PC-9 (cell line): ENCODE measurements around the gene LSP1. TPM values are rescaled to one million over a fixed set of nuclear protein-coding genes. Genes with fewer than 3 reads are reported as not detected.

Source experiments
- BruUV-seq: library from RNA; stranded (reverse); fragments of 400-500 nt; replicated peaks from 2 replicates; lab custom pipeline; 2021; lab: Mats Ljungman, UMichigan
- CTCF ChIA-PET: fragments of 300-600 bp; sonication (Branson Sonifier 250); formaldehyde crosslinking; loops from one replicate; lab custom pipeline; 2022; ENCODE audit warnings: antibody characterized with exemption; lab: Charles Lee
- POLR2A ChIA-PET: fragments of 300-600 bp; sonication (Branson Sonifier 250); formaldehyde crosslinking; loops from one replicate; lab custom pipeline; 2022; ENCODE audit warnings: antibody characterized with exemption; ENCODE audit not compliant: unreplicated experiment; lab: Charles Lee
- DNase-seq, 2 experiments: peaks; one replicate each; pipeline versions ENCODE4 v3.0.0 to v3.0.0-alpha.2; 2015 to 2022; ENCODE audit warnings: mixed read lengths in 1 of 2
- H2AFZ ChIP-seq: fragments of 200-600 bp; sonication (generic); 2 replicates; pipeline ENCODE4 v1.8.1; 2017; ENCODE audit warnings: antibody characterized with exemption
- H3F3A ChIP-seq: fragments of 200-600 bp; sonication (generic); 2 replicates; pipeline ENCODE4 v1.8.1; 2017; ENCODE audit warnings: antibody characterized with exemption, mild to moderate bottlenecking, low read depth; ENCODE audit not compliant: insufficient read depth
- H3K27ac ChIP-seq: fragments of 200-600 bp; sonication (generic); 2 replicates; pipeline ENCODE4 v1.6.1; 2016; ENCODE audit warnings: mixed run types
- H3K27me3 ChIP-seq: fragments of 200-600 bp; sonication (generic); 2 replicates; pipeline ENCODE4 v1.6.1; 2016; ENCODE audit warnings: low read depth, mixed run types; ENCODE audit not compliant: insufficient read depth
- H3K36me3 ChIP-seq: fragments of 200-600 bp; sonication (generic); 2 replicates; pipeline ENCODE4 v1.6.1; 2016; ENCODE audit warnings: low read depth, mixed run types
- H3K4me1 ChIP-seq: fragments of 200-600 bp; sonication (generic); replicated peaks from 2 replicates; pipeline ENCODE4 v1.6.1; 2016; ENCODE audit warnings: mixed run types; ENCODE audit not compliant: insufficient read depth
- H3K4me2 ChIP-seq: fragments of 200-600 bp; sonication (generic); 2 replicates; pipeline ENCODE4 v1.6.1; 2017; ENCODE audit warnings: mixed run types
- H3K4me3 ChIP-seq: fragments of 200-600 bp; sonication (generic); 2 replicates; pipeline ENCODE4 v1.6.1; 2016; ENCODE audit warnings: mixed run types
- H3K79me2 ChIP-seq: fragments of 200-600 bp; sonication (generic); 2 replicates; pipeline ENCODE4 v1.6.1; 2017; ENCODE audit warnings: low read depth, mixed run types
- H3K9me2 ChIP-seq: fragments of 200-600 bp; sonication (generic); 2 replicates; pipeline ENCODE4 v1.8.1; 2017; ENCODE audit warnings: mild to moderate bottlenecking; ENCODE audit not compliant: insufficient read depth
- H3K9me3 ChIP-seq: fragments of 200-600 bp; sonication (generic); 2 replicates; pipeline ENCODE4 v1.8.1; 2016; ENCODE audit warnings: low read depth; ENCODE audit not compliant: insufficient read depth
- H4K20me1 ChIP-seq: fragments of 200-600 bp; sonication (generic); 2 replicates; pipeline ENCODE4 v1.8.1; 2017; ENCODE audit not compliant: insufficient read depth
- EZH2 ChIP-seq: fragments of 200-600 bp; sonication (generic); IDR thresholded peaks from 2 replicates; pipeline ENCODE4 v1.8.0; 2017; ENCODE audit warnings: antibody characterized with exemption, low read depth
- intact Hi-C: fragments of 100-400 bp; cut with micrococcal nuclease; formaldehyde crosslinking; loops from one replicate; pipeline ENCODE4 v1.10.0; 2022; ENCODE audit not compliant: unreplicated experiment
- total RNA-seq: library from RNA; stranded (reverse); gene quantifications from 2 replicates; pipeline ENCODE4 v1.2.3, GENCODE V29; 2021
- TF ChIP-seq, protein P1 (sequence below): fragments of 200-600 bp; sonication (generic); conservative IDR thresholded peaks from 2 replicates; pipeline ENCODE4 v1.6.1; 2017; ENCODE audit warnings: mixed run types, antibody characterized with exemption, mild to moderate bottlenecking, moderate library complexity

Gene LSP1
- total RNA-seq, 1 experiment from 2014 or later: 2.6 TPM

DNA sequence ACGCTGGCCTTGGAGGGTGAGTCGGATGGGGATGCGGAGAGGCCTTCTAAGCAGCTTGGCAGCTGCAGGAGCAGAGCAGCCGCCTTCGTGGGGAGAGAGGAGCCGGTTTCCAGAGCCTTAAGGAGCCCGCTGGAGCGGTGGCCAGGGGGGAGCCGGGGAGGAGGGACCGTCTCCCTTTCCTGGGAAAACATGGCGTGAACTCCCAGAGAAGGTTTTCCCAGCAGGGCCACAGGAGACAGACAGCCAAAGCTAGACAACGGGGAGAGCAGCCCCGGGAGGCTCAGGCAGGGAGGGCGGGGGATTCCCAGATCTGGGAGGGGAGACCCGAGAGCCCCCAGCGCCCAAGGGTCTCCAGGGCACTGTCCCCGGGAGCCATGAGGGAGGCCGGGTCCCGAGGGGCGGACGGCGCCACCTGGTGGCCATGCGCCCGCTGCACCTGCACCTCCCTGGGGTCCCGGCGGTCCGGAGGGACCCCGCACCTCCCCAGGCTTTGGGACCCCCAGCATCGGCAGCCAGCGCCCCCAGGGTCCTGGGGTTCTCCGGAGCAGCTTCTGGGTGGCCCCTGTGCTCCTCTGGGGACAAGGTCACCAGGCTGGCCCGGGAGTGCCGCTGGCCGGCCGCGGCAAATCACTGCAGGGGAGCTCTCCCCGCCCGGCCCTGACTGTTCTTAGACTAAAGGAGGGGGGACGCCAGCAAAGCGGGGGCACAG is 20.5 kb upstream of the LSP1 start:
- ChIA-PET POLR2A (interaction anchor here (0.6 kb wide), 1 partner anchor 139 kb away, joined by 3 read pairs; no protein-coding TSS in a partner anchor), CTCF (interaction anchor here (0.6 to 1.4 kb wide), 11 partner anchors 10 to 1273 kb away, joined by 3 to 30 read pairs (median 5); no protein-coding TSS in a partner anchor)
- Histone ChIP-seq H3K9me3 (no peaks in the 10 kb centered on the region), H3K79me2 (no peaks in the 10 kb centered on the region), H3K27ac (no peak overlapping the region), H3F3A (no peaks in the 10 kb centered on the region; the same call in 1 of the 2 replicates), H3K4me1 (peaks cover 73% of the 10 kb centered on the region), H3K9me2 (no peaks in the 10 kb centered on the region), H4K20me1 (no peaks in the 10 kb centered on the region), H3K4me3 (peak overlapping the region; percentile 31; the same call in 1 of the 2 replicates), H3K4me2 (peak overlapping the region; percentile 66), H3K36me3 (no peaks in the 10 kb centered on the region), H2AFZ (no peak overlapping the region; the same call in 1 of the 2 replicates), H3K27me3 (no peaks in the 10 kb centered on the region)
- no TSS peak for BruUV-seq
- TF ChIP-seq, protein P1, sequence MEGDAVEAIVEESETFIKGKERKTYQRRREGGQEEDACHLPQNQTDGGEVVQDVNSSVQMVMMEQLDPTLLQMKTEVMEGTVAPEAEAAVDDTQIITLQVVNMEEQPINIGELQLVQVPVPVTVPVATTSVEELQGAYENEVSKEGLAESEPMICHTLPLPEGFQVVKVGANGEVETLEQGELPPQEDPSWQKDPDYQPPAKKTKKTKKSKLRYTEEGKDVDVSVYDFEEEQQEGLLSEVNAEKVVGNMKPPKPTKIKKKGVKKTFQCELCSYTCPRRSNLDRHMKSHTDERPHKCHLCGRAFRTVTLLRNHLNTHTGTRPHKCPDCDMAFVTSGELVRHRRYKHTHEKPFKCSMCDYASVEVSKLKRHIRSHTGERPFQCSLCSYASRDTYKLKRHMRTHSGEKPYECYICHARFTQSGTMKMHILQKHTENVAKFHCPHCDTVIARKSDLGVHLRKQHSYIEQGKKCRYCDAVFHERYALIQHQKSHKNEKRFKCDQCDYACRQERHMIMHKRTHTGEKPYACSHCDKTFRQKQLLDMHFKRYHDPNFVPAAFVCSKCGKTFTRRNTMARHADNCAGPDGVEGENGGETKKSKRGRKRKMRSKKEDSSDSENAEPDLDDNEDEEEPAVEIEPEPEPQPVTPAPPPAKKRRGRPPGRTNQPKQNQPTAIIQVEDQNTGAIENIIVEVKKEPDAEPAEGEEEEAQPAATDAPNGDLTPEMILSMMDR: peak; percentile 93
- TF ChIP-seq EZH2: no peak
- intact Hi-C loops: no loop called here
- peak in 1 of 2 experiments; percentile 56 for DNase-seq

DNA sequence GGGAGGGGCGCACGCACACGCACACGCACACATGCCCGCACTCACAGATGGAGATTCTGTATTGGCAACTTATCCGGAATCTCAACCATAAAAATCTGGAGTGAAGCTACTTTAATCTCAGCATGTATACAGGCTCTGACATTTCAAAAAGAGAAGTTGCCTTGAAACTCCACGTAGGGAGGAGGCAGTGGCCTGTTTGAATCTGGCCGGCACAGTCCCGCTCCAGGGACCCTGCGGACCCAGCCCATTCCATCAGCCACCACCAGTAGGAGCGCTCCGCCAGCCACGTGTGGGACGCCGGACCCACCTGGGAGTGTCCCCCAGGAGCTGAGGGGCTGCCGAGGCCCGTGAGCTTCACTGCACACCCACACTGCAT is 20.0 kb upstream of the LSP1 start:
- no peak overlapping the region for H3K4me3 ChIP-seq
- TF ChIP-seq, protein P1: no peak
- no peak for TF ChIP-seq EZH2
- H3K27me3 ChIP-seq: no peaks in the 10 kb centered on the region
- DNase-seq: no peak
- intact Hi-C loops: no loop called here
- H4K20me1 ChIP-seq: no peaks in the 10 kb centered on the region
- peak overlapping the region; percentile 66 for H3K4me2 ChIP-seq
- no peak overlapping the region; the same call in 1 of the 2 replicates for H2AFZ ChIP-seq
- H3K9me3 ChIP-seq: no peaks in the 10 kb centered on the region
- no peaks in the 10 kb centered on the region; the same call in 1 of the 2 replicates for H3F3A ChIP-seq
- H3K36me3 ChIP-seq: no peaks in the 10 kb centered on the region
- CTCF ChIA-PET: interaction anchor here (0.6 to 1.4 kb wide), 10 partner anchors 11 to 318 kb away, joined by 3 to 30 read pairs (median 4); no protein-coding TSS in a partner anchor
- BruUV-seq: no TSS peak
- no peaks in the 10 kb centered on the region for H3K9me2 ChIP-seq
- H3K4me1 ChIP-seq: peaks cover 68% of the 10 kb centered on the region
- H3K79me2 ChIP-seq: no peaks in the 10 kb centered on the region
- H3K27ac ChIP-seq: no peak overlapping the region
- POLR2A ChIA-PET: interaction anchor here (0.6 kb wide), 1 partner anchor 139 kb away, joined by 3 read pairs; no protein-coding TSS in a partner anchor

DNA sequence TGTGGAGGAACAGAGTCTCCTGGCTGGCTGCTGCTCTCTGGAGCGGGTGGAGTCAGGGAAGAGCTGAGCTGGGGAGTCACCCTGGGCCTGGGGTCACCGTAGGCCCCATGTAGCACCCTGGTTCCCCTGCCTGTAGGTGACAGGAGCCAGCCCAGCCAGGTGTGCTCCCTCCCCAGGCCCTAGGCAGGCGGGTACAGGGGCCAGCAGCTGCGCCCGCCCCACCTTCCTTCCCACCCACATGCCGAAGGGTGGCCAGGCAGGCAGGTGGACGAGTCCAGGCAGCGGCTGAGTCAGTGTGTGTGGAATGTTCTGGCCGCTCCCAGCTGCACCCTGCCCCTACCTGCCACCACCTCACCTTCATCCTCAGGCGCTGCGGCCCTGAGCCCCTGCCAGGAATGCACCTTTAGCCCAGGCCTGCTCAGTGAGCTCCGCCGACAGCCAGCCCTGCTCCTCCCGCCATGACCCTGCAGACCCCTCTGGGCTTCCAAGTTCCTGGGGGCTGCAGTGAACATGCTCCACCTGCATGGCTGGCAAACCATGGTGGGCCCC is 18.7 kb upstream of the LSP1 start:
- Histone ChIP-seq H3F3A (no peaks in the 10 kb centered on the region; the same call in 1 of the 2 replicates), H3K27me3 (no peaks in the 10 kb centered on the region), H2AFZ (no peak overlapping the region), H3K9me2 (no peaks in the 10 kb centered on the region), H3K9me3 (no peaks in the 10 kb centered on the region), H4K20me1 (no peaks in the 10 kb centered on the region), H3K4me1 (peaks cover 55% of the 10 kb centered on the region), H3K4me2 (peak overlapping the region; percentile 83), H3K27ac (peak overlapping the region; percentile 60), H3K36me3 (no peaks in the 10 kb centered on the region), H3K79me2 (no peaks in the 10 kb centered on the region), H3K4me3 (0 out of 2 replicates have a peak overlapping the region, but pooled peaks have one; percentile 24)
- POLR2A ChIA-PET: interaction anchor here (0.6 to 1.4 kb wide), 3 partner anchors 13 to 89 kb away, joined by 5 to 7 read pairs (median 5); no protein-coding TSS in a partner anchor
- BruUV-seq: no TSS peak
- peak; percentile 87 to 93 for DNase-seq
- intact Hi-C loops: loop anchor here (1.0 to 2.0 kb wide), 3 partner anchors 129 to 317 kb away; no protein-coding TSS in a partner anchor
- no peak for TF ChIP-seq EZH2
- TF ChIP-seq, protein P1: no peak
- CTCF ChIA-PET: interaction anchor here (0.7 to 1.5 kb wide), 5 partner anchors 38 to 155 kb away, joined by 3 to 12 read pairs (median 4); no protein-coding TSS in a partner anchor
